Measurements from ENCODE around the gene GNLY. TPM values are rescaled to one million over a fixed set of nuclear protein-coding genes. Genes with fewer than 3 reads are reported as not detected.

The GNLY gene
- total and polyA plus RNA-seq, 2 of the 13 experiments (the other 11 are each of a cell fraction or from before 2014, with no cell fraction given) = not detected

GRCh38 chr2:85699325-85699724, 5.2 kb downstream of the GNLY start:
- Histone ChIP-seq H3K9me3 (ENCODE audit: low read length) (no peaks in the 10 kb centered on the region), H3K9ac (ENCODE audit: insufficient read depth, low read depth, low read length) (no peak overlapping the region), H3K4me2 (ENCODE audit: low read depth, low read length) (no peak overlapping the region), H3K4me3 (replicated peaks in 1 of 3; ENCODE audit: insufficient read depth in 1 of 3, low read depth in 2 of 3, low read length in 3 of 3) (no peak overlapping the region), H3K36me3 (replicated peaks in 1 of 2; ENCODE audit: control insufficient read depth in 1 of 2, insufficient read depth in 2 of 2, low read length in 2 of 2) (no peaks in the 10 kb centered on the region), H3K27me3 (ENCODE audit: control insufficient read depth in 1 of 2, insufficient read depth in 2 of 2, low read length in 2 of 2) (peaks cover 8 to 46% of the 10 kb centered on the region in 2 experiments; a peak in 3 of 5 replicates), H2AFZ (ENCODE audit: low read length) (no peak overlapping the region), H3K79me2 (ENCODE audit: insufficient read depth, low read length) (no peaks in the 10 kb centered on the region), H3K4me1 (ENCODE audit: insufficient read depth, low read length) (no peaks in the 10 kb centered on the region), H3K27ac (ENCODE audit: extremely low read length, insufficient read depth, low read length) (no peak overlapping the region), H4K20me1 (ENCODE audit: insufficient read depth, low read length) (no peaks in the 10 kb centered on the region)
- no TSS peak for BruUV-seq (replicated peaks)
- POLR2A ChIA-PET = no interaction called here
- TF ChIP-seq ZNF781 (CRISPR knock-in tag; IDR thresholded peaks at IDR 0.05; ENCODE audit: borderline replicate concordance, not compliant biosample characterization) = no peak
- TF ChIP-seq ZNF619 (CRISPR knock-in tag; IDR thresholded peaks at IDR 0.05) = no peak
- TF ChIP-seq NFYB (CRISPR knock-in tag; IDR thresholded peaks at IDR 0.05) = peak; percentile 66
- no peak for TF ChIP-seq ZNF512B (CRISPR knock-in tag; IDR thresholded peaks at IDR 0.05; ENCODE audit: borderline replicate concordance)
- TF ChIP-seq MXD3 (CRISPR knock-in tag; IDR thresholded peaks at IDR 0.05) = no peak
- no peak for TF ChIP-seq ZUFSP (CRISPR knock-in tag; IDR thresholded peaks at IDR 0.05; ENCODE audit: borderline replicate concordance)
- no peak for TF ChIP-seq ZNF430 (CRISPR knock-in tag; IDR thresholded peaks at IDR 0.05)
- TF ChIP-seq ZNF543 (CRISPR knock-in tag; IDR thresholded peaks at IDR 0.05) = no peak
- TF ChIP-seq ZNF562 (CRISPR knock-in tag; IDR thresholded peaks at IDR 0.05; ENCODE audit: borderline replicate concordance) = no peak
- TF ChIP-seq NFYC (CRISPR knock-in tag; IDR thresholded peaks at IDR 0.05) = peak; percentile 62
- no peak for TF ChIP-seq MIER3 (CRISPR knock-in tag; IDR thresholded peaks at IDR 0.05; ENCODE audit: borderline replicate concordance)
- TF ChIP-seq CC2D1A (CRISPR knock-in tag; IDR thresholded peaks at IDR 0.05) = no peak
- no peak for TF ChIP-seq ZNF224 (CRISPR knock-in tag; IDR thresholded peaks at IDR 0.05)
- FAIRE-seq (no peak), DNase-seq (ENCODE audit: low spot score) (no peak), ATAC-seq (no peak)
- in situ Hi-C loops (cut with HindIII; ENCODE audit: extremely low pct_ligation_motif_present, low pct_unique_long_range_greater_than_20kb) (no loop called here), intact Hi-C loops (cut with micrococcal nuclease; ENCODE audit: unreplicated experiment) (no loop called here)
- WGBS (ENCODE audit: low lambda C conversion rate) = 68% methylated on average over 1 of the region's 1 CpG
- CTCF ChIA-PET (ENCODE audit: low intra/inter-chr PET ratio, low total read pairs) = no interaction called here
